ENCODE results near the gene REPIN1. TPM values are rescaled to one million over a fixed set of nuclear protein-coding genes. Genes with fewer than 3 reads are reported as not detected.

REPIN1 gene
- total RNA-seq, 2 donors from 2014 or later = 168 to 209 TPM

DNA sequence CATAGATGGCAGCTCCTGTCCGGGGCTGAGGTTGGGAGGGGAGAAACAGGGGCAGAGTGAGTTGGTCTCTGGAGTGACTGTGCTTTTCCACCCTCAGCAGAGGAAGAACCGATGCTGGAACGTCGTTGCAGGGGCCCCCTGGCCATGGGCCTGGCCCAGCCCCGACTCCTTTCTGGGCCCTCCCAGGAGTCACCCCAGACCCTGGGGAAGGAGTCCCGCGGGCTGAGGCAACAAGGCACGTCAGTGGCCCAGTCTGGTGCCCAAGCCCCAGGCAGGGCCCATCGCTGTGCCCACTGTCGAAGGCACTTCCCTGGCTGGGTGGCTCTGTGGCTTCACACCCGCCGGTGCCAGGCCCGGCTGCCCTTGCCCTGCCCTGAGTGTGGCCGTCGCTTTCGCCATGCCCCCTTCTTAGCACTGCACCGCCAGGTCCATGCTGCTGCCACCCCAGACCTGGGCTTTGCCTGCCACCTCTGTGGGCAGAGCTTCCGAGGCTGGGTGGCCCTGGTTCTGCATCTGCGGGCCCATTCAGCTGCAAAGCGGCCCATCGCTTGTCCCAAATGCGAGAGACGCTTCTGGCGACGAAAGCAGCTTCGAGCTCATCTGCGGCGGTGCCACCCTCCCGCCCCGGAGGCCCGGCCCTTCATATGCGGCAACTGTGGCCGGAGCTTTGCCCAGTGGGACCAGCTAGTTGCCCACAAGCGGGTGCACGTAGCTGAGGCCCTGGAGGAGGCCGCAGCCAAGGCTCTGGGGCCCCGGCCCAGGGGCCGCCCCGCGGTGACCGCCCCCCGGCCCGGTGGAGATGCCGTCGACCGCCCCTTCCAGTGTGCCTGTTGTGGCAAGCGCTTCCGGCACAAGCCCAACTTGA, 2.7 kb downstream of the REPIN1 start:
- intact Hi-C loops (cut with DNase I, micrococcal nuclease) = no loop called here
- ATAC-seq (no peak), DNase-seq (peak in 1 of 2 donors; percentile 28)

DNA sequence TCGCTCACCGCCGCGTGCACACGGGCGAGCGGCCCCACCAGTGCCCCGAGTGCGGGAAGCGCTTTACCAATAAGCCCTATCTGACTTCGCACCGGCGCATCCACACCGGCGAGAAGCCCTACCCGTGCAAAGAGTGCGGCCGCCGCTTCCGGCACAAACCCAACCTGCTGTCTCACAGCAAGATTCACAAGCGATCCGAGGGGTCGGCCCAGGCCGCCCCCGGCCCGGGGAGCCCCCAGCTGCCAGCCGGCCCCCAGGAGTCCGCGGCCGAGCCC, 3.3 kb downstream of the REPIN1 start:
- intact Hi-C loops (cut with DNase I, micrococcal nuclease) = no loop called here
- ATAC-seq (peak; percentile 1), DNase-seq (peak in 1 of 2 donors; percentile 50)

DNA sequence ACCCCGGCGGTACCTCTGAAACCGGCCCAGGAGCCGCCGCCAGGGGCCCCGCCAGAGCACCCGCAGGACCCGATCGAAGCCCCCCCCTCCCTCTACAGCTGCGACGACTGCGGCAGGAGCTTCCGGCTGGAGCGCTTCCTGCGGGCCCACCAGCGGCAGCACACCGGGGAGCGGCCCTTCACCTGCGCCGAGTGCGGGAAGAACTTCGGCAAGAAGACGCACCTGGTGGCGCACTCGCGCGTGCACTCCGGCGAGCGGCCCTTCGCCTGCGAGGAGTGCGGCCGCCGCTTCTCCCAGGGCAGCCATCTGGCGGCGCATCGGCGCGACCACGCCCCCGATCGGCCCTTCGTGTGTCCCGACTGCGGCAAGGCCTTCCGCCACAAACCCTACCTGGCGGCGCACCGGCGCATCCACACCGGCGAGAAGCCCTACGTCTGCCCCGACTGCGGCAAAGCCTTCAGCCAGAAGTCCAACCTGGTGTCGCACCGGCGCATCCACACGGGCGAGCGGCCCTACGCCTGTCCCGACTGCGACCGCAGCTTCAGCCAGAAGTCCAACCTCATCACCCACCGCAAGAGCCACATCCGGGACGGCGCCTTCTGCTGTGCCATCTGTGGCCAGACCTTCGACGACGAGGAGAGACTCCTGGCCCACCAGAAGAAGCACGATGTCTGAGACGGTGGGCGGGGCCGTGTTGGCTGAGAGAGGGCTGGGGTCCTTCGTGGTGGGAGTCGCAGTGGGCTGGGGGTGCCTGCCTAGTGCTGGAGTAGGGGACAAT, 3.8 kb downstream of the REPIN1 start:
- peak; percentile 40 for ATAC-seq
- DNase-seq = peak; percentile 56 to 80
- intact Hi-C loops (cut with DNase I, micrococcal nuclease) = no loop called here

DNA sequence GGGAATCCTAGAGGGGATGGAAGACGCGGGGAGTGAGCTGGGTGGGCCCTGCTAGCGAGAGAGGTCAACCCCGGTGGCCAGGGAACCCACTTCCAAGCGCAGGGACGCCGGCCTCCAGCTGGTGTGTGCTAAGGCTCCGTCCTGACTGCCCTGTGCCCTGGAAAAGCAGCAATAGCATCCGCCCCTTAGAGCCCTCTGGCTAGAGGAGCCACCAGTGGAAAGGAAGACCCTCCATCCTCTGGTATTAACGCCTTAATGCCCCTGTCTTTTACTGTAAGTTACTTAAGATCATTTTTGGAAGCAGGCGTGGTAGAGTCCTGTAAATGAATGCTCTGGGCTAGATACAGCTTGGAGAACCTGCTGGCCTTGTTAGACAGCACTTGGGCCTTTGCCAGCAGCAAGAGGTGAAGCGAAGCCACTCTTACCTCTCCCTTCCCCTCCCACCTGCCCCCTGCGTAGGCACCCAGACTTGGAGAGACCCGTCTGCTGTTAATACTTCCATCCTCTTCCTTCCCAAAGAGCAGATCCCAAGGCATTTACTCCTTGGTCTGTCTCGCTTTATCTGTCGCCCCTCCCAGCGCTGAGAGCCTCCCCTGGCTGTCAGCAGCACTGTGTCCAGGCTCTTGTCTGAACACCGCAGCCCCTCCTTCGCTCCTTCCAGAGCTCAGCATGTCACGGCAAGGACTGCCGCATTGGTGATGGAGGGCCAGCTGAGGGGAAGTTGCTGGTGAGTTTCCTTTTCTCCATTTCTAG, 4.6 kb downstream of the REPIN1 start:
- ATAC-seq = peak; percentile 6
- peak; percentile 63 to 70 for DNase-seq
- intact Hi-C loops (cut with DNase I, micrococcal nuclease) = no loop called here

DNA sequence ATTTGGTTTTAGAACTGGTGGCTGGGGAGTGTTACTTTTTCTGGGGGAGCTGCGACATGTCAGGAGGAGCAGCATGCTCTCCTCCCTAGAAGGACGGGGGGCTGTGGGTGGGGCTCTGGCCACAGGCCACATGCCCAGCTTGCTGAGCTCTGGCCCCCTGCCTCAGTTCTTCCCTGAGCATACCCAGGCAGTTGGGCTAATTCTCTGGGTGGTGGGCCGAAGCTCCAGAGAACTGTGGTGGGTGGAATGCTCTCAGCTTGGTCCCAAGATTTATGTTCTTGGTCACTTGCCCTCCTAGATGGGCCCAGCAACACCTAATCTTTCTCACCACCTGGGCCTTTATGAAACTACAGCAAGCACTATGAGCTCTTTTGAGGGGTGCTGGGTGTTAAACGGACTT, 5.4 kb downstream of the REPIN1 start:
- intact Hi-C loops (cut with DNase I, micrococcal nuclease) = no loop called here
- ATAC-seq = no peak
- peak in 1 of 2 donors; percentile 25 for DNase-seq

DNA sequence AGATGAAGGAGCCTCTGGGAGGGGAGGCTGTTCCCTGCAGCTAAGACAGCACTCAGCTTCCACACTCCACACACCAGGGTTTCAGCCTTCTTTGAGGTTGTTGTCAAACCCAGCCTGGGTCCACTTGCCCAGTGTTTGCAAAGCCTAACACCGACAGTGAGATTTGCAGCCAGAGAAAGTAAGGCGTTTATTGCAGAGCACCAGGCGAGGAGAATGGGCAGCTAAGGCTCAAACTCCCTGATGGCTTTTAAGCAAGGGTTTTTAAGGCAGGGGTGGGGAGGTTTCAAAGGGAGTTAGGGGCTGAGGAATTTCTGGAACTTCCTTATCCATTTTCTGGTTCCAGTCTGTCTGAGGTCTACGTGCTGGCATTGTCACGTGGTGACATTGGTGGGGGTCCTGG, 5.8 kb downstream of the REPIN1 start:
- intact Hi-C loops (cut with DNase I, micrococcal nuclease) = no loop called here
- DNase-seq = peak in 1 of 2 donors; percentile 19
- ATAC-seq = no peak

DNA sequence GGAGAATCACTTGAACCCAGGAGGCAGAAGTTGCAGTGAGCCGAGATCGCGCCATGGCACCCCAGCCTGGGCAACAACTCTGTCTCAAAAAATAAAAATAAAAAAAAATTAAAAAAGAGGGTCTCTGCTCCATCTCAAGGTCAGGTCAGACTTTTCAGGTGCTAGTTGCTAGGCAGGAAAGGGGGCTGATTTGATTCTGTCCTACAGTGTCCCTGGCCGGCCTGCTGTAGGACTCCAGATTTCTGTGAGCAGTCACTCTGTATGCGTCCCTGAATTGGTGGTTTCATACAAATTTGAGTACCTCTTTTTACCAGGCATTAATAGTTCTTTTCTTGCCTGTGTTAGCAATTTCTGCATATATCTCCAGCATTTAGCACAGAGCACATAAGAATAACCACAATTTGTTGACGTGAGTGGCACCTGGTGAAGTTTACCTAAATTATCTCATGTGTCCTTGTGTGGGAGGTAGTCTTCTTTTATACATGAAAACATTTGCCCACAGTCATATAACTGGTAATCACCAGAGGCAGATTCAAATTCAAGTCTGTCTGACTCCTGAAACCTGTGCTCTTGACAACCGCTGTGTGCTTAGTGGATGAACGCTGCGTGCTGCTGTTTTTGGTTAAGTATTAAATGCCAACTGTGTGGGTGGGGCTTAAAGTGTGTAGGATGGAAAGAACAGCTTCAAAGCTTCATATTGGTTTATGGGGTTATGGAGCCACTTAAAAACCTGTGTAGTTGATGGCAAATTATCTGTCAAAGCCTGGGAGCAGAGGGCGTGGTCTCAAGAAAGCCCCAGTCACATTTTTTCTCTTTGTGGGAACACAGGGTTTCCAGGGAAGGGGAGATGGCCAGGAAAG, 7.3 kb downstream of the REPIN1 start:
- ATAC-seq (peak; percentile 6), DNase-seq (peak; percentile 65 to 75)

DNA sequence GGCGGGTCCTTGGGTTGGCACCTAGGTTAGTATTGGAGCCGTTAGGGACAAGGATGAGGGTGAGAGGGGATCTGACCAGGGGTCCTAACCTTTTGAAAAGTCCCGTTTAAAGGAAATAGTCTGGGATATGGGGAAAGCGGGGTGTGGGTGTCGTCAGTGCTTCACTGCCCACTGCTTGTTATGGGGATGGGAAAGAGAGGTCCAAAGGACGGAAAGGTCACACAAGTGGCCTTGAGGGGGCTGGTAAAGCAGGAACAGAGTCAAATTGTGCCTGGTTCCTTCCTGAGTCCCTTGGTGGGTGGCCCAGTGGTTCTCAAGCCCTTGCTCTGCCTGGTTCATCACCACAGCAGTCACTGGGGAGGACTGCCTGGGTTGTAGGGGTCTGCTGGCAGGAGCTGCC, 7.9 kb downstream of the REPIN1 start:
- no peak for DNase-seq
- intact Hi-C loops (cut with DNase I, micrococcal nuclease) = no loop called here
- no peak for ATAC-seq

More for the DNA sequence above, 7.3 kb downstream of the REPIN1 start:
- intact Hi-C loops (cut with DNase I, micrococcal nuclease) = no loop called here

DNA sequence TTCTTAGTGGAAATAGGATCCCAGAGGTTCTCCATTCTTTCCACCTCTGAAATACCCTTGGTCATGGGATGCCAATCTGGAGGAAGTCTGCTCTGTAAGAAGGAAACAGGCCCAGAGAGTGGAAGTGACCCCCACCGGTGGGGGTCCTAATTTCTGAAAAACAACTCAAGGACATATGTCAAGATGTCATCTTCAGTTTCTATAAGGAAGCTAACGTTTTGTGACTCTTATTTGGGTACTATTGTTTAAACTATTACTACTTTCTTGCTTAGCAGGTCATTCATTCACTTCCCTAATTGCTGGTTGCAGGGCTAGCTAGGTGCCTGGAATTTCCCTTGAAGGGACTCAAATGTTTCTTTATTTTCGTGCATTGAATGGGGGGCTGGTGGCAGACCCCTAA, 8.6 kb downstream of the REPIN1 start:
- ATAC-seq (no peak), DNase-seq (peak in 1 of 2 donors; percentile 21)
- intact Hi-C loops (cut with DNase I, micrococcal nuclease) = no loop called here

DNA sequence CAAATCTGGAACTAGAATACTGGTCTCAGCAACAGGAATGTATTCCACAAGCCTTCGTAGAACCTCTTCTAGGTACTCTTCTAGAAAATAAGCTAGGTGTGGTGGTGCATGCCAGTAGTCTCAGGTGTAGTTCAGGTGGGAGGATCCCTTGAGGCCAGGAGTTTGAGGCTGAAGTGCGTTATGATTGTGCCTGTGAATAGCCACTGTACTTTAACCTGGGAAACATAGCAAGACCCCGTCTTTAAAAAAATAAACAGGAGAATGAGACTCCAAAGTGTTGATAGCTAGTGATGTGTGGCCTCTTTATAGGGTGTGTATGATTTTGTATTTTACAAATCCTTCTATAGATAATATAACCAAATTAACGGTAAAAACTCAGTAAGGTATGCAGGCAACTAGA, 9.0 kb downstream of the REPIN1 start:
- intact Hi-C loops (cut with DNase I, micrococcal nuclease) = no loop called here
- ATAC-seq = peak; percentile 39

DNA sequence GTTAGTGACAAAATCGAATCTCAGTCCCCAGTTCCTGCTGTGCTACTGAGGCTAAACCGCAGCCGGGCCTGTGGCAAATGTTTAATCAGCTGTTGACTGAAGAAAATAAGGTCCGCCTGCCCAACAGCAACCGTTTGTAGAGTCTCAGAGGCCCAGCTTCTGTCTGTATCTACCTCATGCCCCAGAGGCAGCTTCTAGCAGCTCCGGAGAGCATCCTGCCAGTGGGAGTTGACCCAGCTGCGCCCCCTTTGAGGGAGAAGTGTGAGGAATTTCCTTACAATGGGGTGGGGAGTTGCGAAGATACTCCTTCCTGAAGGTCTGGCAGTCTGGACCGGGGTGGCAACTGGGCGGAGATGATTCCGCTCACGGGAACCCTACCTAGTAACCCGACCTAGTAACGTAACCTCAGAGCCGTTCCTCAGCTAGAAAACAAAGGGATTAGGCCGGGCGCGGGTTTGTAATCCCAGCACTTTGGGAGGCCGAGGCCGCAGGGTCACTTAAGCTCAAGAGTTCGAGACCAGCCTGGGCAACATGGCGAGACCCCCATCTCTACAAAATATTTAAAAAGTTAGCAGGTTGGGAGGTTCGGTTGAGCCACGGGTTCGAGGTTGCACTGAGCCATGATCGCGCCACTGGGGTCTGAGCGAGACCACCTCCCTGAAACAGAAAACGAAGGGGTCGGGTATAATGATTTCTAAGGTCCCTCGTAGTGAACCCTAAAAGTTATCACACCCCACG, 9.7 kb downstream of the REPIN1 start:
- DNase-seq = peak; percentile 81 to 85
- ATAC-seq = peak; percentile 45
- intact Hi-C loops (cut with DNase I, micrococcal nuclease) = no loop called here

More for the DNA sequence above, 9.0 kb downstream of the REPIN1 start:
- peak; percentile 50 to 65 for DNase-seq

DNA sequence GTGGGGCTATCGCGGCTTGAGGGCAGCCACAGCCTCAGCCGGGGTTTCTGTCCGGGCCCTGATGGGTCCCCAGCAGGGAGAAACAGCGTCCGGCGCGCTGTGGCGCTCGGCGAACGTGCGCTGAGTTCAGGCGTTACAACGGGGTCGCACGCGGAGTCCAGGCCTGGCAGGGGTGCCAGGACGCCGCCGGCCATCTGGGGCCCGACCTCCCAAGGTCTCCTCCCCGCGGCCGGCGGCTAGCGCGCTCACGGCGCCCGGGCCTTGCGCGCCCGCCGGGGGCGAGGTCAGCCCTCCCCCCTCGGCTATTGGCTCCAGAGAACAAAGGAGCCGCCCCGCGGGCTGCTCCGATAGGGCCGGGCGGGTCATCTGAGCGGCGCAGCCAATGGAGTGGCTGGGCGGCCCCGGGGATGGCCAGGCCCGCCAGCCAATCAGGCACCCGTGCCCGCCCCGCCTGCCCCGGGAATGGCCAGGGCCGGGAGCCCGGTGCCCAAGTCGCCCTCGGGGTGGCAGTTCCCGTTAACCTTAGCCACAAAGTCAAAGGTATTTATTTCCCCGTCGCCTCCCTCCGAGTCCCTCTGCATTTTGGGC, 10.3 kb downstream of the REPIN1 start, which contains the start of gene ZNF775:
TSS of gene ZNF775 (plus strand) at position 478 of the 588 bp plus-strand sequence. CDS start 9,141 bp downstream, outside the sequence.
- DNase-seq = peak; percentile 96 to 97
- peak; percentile 65 for ATAC-seq
- intact Hi-C loops (cut with DNase I, micrococcal nuclease) = no loop called here

DNA sequence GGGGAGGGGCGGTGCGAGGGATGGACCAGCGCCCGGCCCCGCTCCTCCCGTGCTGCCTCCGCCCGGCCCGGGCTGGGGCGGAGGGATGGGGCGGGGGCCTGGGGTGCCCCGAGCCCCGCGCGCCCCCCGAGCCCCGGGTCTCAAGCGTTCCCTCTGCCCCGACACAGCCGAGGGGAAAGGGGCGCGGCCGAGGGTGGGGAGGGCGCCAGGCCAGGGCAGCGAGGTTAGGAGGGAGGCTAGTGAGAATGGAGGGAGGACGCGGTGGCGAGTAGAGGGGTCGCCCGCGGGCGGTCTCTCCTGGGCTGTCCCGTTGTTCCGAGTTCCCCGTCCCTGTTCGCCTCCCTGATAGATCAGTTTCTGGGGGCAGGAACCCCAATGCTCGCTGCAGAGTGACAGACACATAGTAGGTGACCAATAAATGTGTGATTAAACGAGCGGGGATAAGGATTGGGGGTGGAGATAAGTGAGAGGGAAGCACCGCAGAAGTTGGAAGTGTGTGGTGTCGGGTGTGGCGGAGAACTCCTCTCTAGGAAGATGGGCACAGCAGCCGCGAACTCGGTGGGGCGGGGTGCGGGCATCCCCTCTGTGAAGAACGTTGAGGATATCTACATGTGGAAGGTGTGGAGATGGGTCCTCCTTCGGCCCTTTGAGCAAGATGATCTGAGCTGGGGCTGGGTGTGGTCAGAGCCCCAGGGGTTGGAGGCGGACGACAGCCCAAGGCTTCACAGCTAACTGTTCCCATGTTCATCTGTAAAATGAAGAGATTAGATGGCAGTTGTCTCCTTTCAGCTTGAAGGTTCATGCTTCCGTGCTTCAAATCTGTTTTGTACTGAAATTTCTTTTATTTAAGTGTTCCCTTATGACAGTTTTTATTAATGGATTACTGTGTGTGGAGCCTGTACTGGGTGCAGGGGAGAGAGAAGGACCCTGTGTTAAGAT, 11.1 kb downstream of the REPIN1 start:
- DNase-seq (peak; percentile 52 to 66), ATAC-seq (no peak)
- intact Hi-C loops (cut with DNase I, micrococcal nuclease) = no loop called here

DNA sequence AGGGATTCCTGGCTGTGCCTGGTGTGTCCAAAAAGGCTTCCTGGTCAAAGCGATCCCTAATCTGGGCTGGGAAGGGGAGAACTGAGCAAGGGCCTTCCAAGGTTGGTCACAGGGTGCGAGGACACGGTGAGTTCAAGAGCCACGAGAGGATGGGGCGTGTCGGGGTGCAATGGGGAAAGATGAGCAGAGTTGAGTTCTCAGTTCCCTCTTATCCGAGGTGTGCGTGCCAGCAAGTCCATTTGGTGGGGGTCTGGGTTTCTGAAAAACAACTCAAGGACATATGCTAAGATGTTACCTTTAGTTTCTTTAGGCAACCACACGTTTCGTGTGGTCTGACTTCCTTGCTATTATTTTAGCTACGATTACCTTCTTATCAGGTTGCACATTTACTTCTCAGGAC, 11.8 kb downstream of the REPIN1 start:
- intact Hi-C loops (cut with DNase I, micrococcal nuclease) = no loop called here
- DNase-seq = peak in 1 of 2 donors; percentile 38
- ATAC-seq = no peak

DNA sequence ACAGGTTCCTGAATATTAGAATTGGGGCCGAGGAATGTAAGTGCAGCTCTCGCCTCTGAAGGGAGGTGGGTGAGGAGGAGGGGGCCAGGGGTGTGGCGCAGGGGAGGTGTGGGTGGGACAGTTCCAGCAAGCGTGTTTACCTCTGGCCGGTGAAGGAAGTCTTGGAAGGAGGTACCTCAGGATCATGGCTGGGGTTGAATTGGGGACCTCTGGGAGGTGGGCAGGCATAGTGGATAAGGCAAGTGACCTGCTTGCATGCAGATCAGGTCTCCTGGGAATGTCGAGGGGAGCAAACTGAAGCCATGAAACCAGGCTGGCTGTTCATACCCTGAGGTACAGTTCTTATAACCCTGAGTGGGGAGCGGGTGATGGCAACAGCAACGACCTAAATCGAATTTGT, 12.5 kb downstream of the REPIN1 start:
- intact Hi-C loops (cut with DNase I, micrococcal nuclease) = no loop called here
- peak in 1 of 2 donors; percentile 36 for DNase-seq
- no peak for ATAC-seq

DNA sequence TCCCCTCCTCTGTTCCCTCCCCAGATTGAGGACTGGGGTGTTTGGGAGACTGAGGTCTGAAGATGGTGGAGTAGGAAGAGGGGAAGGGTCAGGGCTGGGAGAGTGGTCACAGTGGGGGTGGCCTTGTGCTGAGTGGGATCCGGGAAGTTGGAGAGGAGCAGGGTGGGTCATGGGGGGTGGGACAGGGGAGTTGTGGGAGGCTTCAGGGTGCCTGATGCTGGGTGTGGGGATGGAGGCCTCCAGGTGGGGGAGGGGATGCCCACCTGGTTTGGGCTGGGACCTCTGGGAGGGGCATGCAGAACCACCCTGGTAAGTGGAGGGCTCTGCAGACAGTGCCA, 13.1 kb downstream of the REPIN1 start:
- no peak for ATAC-seq
- intact Hi-C loops (cut with DNase I, micrococcal nuclease) = no loop called here

More for the DNA sequence above, 13.1 kb downstream of the REPIN1 start:
- peak in 1 of 2 donors; percentile 33 for DNase-seq
